ENCODE results near the gene FXYD7. TPM values are rescaled to one million over a fixed set of nuclear protein-coding genes. Genes with fewer than 3 reads are reported as not detected.

FXYD7 gene
- 0.25 TPM in 1 of 2 replicates, not detected in the other for total RNA-seq

GRCh38 chr19:35143231-35143715 lies at the start of gene FXYD7:
FXYD7 (plus strand) TSS chr19:35143255; CDS start chr19:35143334, 79 bp downstream.

GRCh38 chr19:35115177-35115951 lies 27.7 kb upstream of the FXYD7 start, which contains the start of gene FXYD3:
FXYD3 (plus strand) TSS chr19:35115823; CDS start chr19:35119377, 3,554 bp downstream.

GRCh38 chr19:35134601-35135242 lies 8.3 kb upstream of the FXYD7 start, which contains the start of gene LGI4:
LGI4 (minus strand) TSS chr19:35135059; CDS start chr19:35134680, 379 bp downstream.

GRCh38 chr19:35138305-35138892 lies 4.7 kb upstream of the FXYD7 start, which contains the start of gene FXYD1:
FXYD1 (plus strand) TSS chr19:35138824; CDS start chr19:35140080, 1,256 bp downstream.

GRCh38 chr19:35154525-35155406 lies 11.7 kb downstream of the FXYD7 start, which contains the start of gene FXYD5:
FXYD5 (plus strand) TSS chr19:35154735; CDS start chr19:35155551, 816 bp downstream.

Other genes starting within 250 kb of the FXYD7 start
- gene ZNF30, start 216.4 kb upstream of the FXYD7 start, total RNA-seq = 1.5 and 2.0 TPM in 2 replicates
- gene ZNF792, start 179.0 kb upstream of the FXYD7 start, total RNA-seq = 2.6 and 5.5 TPM in 2 replicates
- gene GRAMD1A, start 142.9 kb upstream of the FXYD7 start, total RNA-seq = 66.8 and 123 TPM in 2 replicates
- gene SCN1B, start 112.8 kb upstream of the FXYD7 start, total RNA-seq = 3.7 and 15.8 TPM in 2 replicates
- 5.7 TPM in 1 of 2 replicates, not detected in the other for gene HPN, start 101.5 kb upstream of the FXYD7 start, total RNA-seq
- gene FXYD3, start 27.4 kb upstream of the FXYD7 start, total RNA-seq = not detected in 2 replicates
- gene LGI4, start 8.2 kb upstream of the FXYD7 start, total RNA-seq = 0.49 TPM in 1 of 2 replicates, not detected in the other
- gene FXYD1, start 4.4 kb upstream of the FXYD7 start, total RNA-seq = 0.89 TPM in 1 of 2 replicates, not detected in the other
- gene FXYD5, start 11.5 kb downstream of the FXYD7 start, total RNA-seq = 104 and 144 TPM in 2 replicates
- not detected in 2 replicates for gene FAM187B, start 85.5 kb downstream of the FXYD7 start, total RNA-seq
- 39.8 and 88.1 TPM in 2 replicates for gene LSR, start 105.7 kb downstream of the FXYD7 start, total RNA-seq
- 69.4 and 83.2 TPM in 2 replicates for gene USF2, start 125.7 kb downstream of the FXYD7 start, total RNA-seq
- gene HAMP, start 139.3 kb downstream of the FXYD7 start, total RNA-seq = not detected in 2 replicates
- 0.25 TPM in 1 of 2 replicates, not detected in the other for gene MAG, start 148.9 kb downstream of the FXYD7 start, total RNA-seq
- 1.1 TPM in 1 of 2 replicates, not detected in the other for gene CD22, start 185.9 kb downstream of the FXYD7 start, total RNA-seq
- not detected in 2 replicates for gene FFAR1, start 204.6 kb downstream of the FXYD7 start, total RNA-seq
- gene FFAR3, start 215.2 kb downstream of the FXYD7 start, total RNA-seq = not detected in 2 replicates
- gene GPR42, start 227.8 kb downstream of the FXYD7 start, total RNA-seq = not detected in 2 replicates

Data from mesangial cell (primary cell).